SHP77 (cell line): Measurements from ENCODE around the gene ZNF331.
"Not testable (repeated sequence)": the region's sequence is repeated elsewhere in the genome, so short reads cannot be mapped to it uniquely, and the experiment has no call there.

Experiments
- DNase-seq, 2 experiments: peaks; one replicate each; lab custom pipeline; 2025; lab: John Stamatoyannopoulos, UW

The ZNF331 gene

DNA sequence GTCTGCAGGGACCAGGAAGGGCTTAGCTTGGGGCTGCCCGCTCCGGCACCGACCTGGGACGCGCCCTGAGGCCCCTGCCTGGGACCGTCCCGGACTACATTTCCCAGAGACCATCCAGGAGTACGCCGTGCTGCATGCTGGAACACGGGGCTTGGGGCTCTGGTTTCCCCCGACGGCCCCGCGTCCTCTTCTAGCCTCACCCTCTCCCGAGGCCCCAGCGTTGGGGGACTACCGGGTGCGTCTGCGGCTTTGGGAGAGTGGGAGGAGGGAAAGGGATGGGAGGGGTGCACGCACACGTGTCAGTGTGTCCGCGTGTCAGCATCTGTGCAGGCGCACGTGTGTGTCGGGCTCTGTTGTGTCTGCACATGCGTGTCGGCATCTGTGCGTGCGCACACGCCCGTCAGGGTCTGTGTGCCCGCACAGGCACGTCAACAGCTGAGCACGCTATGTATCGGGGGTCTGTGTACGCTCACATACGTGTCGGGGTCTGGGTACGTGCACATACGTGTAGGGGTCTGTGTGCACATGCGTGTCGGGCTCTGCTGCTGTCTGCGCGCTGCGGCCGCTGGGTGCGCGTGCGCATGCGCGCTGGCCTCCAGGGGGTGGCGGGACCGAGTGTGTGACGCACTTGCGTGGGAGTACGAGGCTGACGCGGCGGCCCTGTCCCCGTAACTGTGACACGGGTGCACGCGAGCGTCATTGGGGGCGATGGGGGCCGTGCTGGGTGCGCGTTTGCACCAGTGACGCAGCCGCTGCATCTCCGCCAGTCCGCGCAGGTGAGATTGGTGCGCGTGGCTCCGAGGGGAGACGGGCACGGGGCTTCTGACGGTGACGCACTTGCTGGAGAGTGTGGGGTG is at the start of gene ZNF331:
ZNF331 (plus strand) TSS at position 625 of the 857 bp plus-strand sequence. CDS start 31,232 bp downstream, outside the sequence.
- peak; percentile 35 for DNase-seq

DNA sequence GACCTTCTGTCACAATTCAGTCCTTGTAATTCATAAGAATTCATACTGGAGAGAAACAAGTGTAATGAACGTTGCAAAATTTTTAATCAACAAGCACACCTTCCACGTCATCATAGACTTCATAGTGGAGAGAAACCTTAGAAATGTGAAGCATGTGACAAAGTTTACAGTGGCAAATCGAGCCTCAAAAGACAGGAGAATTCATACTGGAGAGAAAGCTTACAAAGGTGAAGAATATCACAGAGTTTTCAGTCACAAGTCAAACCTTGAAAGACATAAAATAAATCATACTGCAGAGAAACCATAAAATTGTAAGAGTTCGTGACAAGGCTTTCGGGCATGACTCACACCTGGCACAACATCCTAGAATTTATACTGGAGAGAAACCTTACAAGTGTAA is 45.8 kb upstream of the ZNF331 start:
- no peak for DNase-seq

DNA sequence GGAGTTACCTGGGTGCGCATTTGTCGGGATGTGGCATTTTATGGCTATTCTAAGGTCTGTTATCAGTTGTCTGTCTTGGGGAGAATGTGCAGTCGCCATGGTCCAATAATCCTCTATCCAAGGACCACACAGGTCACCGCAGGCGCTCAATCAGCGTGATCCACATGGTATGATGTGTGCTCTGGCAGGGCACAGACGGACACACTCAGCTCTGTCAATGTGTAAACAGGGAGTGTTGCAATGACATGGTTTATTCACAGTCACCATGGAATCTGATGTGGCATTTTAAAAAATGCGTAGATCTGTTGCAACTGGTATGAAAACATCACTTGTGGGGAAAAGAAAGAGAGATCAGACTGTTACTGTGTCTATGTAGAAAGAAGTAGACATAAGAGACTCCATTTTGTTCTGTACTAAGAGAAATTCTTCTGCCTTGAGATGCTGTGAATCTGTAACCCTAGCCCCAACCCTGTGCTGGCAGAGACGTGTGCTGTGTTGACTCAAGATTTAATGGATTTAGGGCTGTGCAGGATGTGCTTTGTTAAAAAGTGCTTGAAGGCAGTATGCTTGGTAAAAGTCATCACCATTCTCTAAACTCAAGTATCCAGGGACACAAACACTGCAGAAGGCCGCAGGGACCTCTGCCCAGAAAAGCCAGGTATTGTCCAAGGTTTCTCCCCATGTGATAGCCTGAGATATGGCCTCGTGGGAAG is 40.5 kb upstream of the ZNF331 start:
- not testable (repeated sequence) for DNase-seq

DNA sequence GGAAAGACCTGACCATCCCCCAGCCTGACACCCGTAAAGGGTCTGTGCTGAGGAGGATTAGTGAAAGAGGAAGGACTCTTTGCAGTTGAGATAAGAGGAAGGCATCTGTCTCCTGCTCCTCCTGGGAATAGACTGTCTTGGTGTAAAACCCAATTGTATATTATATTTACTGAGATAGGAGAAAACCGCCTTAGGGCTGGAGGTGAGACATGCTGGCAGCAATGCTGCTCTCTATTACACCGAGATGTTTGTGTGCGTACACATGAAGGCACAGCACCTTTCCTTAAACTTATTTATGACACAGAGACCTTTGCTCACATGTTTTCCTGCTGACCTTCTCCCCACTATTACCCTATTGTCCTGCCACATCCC is 39.9 kb upstream of the ZNF331 start:
- not testable (repeated sequence) for DNase-seq

DNA sequence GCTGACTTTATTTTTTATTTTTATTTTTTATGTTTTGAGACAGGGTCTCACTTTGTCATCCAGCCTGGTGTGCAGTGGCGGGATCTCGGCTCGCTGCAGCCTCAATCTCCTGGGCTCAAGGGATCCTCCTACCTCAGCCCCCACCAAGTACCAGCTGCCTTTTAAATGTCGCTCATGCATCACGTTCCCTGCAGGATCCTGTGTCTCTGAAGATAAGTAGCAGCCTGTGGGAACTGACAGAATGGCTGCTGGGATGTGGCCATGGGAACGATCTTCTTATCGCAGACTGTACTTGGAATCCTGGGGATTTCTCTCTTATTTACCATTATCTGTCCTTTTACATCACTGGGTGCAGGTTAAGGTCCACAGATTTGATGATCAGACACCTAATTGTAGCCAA is 34.8 kb upstream of the ZNF331 start:
- DNase-seq = peak in 1 of 2 experiments; percentile 6

DNA sequence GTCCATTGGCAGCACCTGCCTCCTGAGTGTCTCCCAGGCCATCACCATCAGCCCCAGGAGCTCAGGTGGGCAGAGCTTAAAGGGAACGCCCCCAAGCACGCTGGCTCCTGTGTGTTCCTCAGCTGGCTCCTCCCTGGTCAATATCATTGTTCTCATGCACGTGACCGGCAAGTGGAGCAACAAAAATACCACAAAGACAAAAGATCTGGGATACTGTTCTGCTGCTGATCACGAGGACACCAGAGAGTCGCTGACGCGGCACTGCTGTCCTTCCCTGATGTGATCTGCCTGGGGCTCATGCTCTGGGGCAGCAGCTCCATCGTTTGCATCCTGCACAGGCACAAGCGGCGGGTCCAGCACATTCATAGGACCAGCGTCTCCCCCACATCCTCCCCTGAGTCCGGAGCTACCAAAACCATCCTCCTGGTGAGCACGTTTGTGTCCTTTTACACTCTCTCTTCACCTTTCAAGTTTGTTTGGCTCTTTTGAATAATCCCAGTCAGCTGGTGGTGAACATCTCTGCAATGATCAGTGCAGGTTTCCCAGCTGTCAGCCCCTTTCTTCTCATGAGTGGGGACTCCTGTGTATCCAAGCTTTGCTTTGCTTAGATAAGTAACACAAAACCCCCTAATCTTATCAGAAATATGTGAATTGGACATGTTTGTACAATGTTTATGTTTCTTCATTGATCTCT is 34.1 kb upstream of the ZNF331 start:
- DNase-seq = not testable (repeated sequence)

DNA sequence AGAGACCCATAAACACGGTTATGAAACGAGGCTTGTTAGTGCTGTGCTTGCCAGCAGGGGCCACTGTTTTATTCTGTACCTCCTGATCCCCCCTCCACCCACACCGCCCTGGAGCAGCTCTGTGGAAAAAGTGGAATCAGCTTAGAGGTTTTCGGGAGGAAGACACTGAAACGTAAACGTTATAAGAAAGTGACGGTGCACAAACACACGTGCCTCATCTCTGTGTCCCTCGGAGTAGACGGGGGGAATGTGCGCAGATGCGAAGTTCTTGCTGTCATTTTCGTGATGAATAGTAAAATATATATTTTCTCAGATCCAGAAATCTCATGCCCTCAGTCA is 33.6 kb upstream of the ZNF331 start:
- DNase-seq = not testable (repeated sequence)

DNA sequence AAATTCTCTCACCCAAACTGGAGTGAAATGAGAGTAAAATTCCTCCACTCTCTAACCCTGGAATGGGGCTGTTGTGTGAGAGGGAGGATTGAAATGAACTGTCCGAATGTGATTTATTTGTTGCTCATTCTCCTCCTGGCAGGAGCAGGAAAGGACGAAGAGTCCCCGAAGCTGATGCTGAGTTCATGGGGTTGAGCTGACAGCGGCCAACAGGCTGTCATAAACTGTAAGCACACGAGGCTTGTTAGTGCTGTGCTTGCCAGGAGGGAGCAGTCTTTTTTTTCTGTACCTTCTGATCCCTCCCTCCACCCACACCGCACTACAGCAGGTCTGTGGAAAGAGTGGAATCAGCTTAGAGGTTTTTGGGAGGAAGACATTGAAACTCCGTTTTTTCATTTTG is 33.1 kb upstream of the ZNF331 start:
- DNase-seq = peak in 1 of 2 experiments; percentile 21

DNA sequence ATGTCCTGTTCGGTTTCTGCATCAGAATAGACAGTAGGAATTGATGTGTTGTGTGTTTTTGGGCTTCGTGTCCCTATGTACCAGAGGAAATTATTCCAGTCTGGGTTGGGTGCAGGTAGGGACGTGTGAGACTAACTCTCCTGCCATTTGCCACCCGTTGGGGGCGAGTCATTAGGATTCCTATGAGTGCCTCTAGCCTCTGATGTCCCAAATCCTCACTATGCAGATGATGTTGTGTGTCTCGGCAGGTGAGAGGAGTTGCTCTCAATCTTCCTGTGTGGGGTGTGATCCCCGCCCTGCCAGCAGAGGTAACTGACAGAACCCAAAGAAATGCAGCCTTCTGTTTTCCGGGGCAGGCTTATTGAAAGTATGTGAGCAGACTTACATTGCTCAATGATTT is 31.2 kb upstream of the ZNF331 start:
- DNase-seq = no peak

DNA sequence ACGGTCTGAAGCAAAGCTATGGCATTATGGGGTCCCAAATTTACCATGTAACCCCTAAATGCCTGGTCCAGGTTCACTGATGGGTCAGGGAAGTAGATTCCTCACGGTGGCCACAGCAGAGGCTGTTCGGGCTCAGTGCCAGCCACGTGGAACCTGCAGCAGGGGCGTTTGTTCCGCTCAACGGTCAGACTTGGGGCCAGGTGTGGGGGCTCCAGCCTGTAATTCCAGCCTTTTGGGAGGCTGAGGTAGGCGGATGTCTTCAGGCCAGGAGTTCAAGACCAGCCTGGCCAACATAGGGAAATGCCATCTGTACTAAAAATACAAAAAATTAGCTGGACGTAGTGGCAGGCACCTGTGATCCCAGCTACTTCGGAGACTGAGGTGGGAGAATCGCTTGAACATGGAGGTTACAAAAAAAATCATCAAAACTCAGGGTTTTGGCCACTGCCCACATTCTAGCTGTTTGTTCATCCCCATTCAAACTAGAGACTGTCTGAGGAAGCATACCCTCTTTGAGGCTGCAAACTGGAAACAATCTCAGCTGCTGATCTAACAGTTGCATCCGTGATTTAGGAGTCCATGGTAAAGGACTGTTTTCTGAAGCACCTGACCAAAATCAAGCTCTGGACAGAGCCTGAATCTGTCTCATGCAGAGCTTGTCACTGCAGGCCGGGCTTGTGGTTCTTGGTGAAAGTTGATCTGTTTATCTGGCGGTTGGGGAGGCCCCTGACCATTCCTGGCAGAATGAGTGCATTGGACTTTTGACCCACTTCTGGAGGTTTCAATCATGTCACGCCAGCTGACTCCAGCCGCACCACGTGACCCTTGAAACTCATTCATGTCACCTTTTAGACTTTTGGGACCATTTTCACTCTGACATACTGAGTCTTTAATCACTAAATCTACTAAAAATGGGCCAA is 30.2 kb upstream of the ZNF331 start:
- no peak for DNase-seq

DNA sequence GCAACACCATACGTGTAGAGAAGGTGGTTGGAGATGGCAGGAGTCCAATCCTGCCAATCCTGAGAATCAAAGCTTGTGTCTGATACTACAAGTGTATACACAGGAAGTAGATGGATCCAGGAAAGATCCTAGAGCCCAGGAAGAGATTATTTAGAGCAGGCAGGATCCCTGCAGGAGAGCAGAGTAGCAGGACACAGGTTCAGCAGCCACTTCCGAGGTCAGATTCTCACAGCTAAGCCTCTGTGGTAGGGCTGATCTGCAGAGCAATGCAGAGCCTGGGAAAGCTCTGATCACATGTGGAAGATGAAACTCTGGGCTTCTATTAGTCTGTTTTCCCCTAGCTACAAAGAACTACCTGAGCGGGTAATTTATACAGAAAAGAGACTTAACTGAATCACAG is 28.5 kb upstream of the ZNF331 start:
- DNase-seq = no peak

DNA sequence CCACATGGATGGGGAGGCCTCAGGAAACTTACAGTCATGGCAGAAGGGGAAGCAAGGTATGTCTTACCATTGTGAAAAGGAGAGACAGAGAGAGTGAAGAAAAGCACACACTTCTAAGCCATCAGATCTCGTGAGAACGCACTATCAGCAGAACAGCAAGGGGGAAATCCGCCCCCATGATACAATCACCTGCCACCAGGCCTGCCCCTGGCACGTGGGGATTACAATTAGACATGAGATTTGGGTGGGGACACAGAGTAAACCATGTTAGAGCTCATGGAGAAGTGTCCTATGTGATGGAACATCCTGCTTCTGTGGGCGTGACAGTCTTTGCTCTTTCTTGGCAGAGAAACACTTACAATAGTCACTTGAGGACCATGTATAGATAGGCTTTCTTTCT is 28.1 kb upstream of the ZNF331 start:
- no peak for DNase-seq

DNA sequence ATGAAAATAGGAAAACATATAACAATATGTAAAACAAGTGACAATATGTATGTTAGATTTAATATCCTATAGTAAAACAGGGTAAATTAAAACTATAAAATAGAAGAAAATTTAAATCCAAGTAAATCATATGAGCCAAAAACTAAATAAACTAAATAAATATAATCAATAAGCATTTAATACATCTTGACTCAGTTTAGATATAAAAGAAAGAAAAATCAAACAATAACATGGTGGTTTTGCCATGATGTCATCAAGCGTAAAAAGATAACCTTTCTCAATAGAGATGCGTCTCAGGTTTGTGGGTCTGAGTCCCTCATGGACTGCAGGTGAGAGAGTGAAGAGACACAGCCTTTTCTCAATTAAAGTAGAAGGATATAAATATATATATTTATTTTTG is 26.6 kb upstream of the ZNF331 start:
- no peak for DNase-seq

DNA sequence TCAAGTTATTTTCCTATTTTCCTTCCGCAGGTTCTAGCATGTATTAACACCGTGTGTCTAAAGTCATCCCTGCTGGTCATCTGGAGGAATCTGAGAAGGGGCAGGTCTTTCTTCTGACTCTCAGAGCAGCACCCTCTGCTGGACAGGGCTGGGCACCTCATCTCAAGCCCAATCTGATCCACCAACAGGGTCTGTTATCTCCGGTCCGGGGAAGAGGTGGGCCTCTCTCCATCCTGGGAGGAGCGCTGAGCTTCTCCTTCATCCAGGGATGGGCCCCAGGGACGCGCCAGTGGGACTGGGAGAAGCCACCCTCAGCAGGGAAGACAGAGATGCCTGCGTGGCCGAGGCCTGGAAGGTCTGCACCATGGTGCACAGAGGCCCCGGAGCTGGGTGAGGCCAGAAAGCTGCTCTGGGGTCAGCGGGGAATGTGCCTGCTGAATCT is 26.0 kb upstream of the ZNF331 start:
- peak in 1 of 2 experiments; percentile 5 for DNase-seq

DNA sequence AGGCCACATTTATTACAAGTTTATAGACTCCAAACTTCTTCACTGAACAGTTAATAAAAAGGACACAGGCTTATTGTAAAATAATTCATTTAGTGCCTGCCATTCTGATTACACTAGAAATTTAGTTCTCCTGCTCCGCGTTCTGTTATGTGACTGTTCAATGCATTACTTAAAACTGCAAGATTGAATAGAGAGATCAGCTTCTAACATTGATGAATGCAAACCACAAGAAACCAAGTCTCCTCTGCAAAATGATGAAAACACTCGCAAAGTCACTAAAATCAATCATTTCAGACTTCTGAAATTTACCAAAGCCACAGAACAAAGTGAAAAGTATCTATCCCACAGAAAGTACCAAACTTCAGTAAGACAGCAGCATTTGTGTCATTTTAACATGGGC is 22.9 kb upstream of the ZNF331 start:
- not testable (repeated sequence) for DNase-seq

DNA sequence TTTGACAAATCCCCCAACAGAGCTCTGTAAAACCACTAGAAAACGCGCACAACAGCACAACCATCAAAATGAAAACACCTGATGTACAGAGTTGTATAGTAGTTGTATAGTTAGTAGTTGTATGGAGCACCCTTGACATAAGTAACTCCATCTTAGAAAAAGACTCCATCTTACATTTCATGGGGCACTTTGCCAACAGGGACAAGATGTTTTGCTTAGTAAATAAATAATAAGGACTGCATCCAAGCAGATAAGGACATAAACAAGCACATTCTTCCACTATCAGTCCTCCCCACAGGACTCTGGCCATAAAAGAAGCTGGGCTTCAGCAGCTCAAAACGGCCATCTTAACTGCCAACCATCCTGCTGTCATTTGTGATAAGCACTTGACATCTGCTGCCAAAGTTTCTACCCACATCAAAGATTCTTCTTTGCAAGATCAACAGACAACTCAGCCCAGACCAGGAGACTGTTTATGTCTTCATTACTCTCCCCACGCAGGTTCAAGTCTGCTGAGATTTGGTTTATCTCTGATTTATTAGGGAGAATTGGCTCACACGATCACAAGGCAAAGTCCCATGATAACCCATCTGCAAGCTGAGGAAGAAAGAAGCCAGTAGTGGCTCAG is 20.7 kb upstream of the ZNF331 start:
- DNase-seq = no peak

DNA sequence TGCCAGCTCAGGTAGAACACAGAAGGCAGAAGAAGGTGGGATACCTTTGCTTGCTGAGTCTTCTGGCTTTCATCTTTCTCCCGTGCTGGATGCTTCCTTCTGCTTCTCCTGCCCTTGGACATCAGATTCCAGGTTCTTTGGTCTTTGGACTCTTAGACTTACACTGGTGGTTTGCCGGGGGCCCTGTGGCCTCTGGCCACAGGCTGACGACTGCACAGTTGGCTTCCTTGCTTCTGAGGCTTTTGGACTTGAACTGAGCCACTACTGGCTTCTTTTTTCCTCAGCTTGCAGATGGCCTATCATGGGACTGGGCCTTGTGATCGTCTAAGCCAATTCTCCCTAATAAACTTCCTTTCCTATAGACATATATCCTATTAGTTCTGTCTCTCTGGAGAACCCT is 19.8 kb upstream of the ZNF331 start:
- no peak for DNase-seq

DNA sequence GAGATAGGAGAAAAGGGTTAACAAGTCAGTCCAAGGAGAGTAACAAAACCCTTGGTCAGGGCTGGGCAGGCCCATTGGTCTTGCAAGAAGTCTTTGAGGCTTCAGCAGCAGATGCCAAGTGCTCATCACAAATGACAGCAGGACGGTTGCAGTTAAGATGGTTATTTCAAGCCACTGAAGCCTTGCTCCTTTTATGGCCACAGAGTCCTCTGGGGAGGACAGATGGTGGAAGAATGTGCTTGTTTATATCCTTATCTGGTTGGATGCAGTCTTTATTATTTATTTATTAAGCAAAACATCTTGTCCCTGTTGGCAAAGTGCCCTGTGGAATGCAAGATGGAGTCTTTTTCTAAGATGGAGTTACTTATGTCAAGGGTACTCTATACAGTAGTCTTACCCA is 19.2 kb upstream of the ZNF331 start:
- no peak for DNase-seq

DNA sequence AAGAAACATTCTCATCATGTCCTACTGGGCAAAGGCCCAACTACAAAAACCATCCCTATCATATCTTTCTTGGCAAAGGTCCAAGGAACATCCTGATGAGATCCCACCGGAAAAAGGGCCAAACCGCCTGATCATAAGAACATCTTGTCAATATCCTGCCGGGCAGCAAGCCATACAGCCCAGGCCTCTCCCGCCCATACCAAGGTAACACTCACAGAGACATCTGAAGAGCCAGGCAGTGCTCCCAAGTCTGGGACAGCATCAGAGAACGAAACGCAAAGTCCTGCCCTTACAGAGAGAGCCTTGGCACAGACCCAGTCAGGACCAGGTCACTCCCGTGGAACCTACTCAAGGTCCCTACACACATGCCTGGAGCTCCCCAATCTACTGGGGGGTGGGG is 18.5 kb upstream of the ZNF331 start:
- DNase-seq = no peak

DNA sequence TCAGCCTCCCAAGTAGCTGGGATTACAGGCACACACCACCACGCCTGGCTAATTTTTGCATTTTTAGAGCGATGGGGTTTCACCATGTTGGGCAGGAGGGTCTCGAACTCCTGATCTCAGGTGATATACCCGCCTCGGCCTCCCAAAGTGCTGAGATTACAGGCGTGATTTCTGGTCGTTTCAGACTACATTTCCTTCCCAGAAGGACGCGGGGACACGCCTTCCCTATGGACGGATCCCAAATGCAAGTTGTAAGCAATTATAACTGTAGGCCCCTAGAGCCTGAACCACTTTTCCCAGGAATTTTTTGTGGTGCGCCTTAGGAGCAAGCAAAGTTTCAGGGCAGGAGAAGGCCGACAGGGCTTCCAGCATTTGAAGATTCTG is 17.8 kb upstream of the ZNF331 start:
- no peak for DNase-seq
